ENCODE results near the gene CPA4.

DNA sequence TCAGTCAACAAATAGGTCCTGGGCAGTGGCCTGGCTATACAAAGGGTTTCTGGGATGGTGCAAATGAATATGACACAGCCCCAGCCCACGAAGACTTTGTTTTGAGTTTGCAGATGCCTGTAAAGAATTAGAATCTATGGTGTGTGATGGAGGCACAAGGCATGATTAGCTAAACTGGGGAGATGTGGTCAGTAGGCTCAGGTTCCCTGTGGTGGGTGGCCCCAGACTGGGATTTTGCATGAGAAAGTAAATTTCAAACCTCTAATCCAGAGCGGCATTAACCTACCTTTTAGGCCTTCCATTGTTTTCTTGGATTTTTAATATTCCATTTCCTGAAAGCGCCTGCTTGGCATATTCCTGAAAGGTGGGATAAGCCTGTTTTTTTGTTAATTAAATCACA, 45.3 kb downstream of the CPA4 start:
- TF ChIP-seq EZH2 (optimal IDR thresholded peaks at IDR 0.05; ENCODE audit: low read depth, low read length) (no peak), CTCF (IDR thresholded peaks at IDR 0.05; ENCODE audit: low read length) (no peak)

Data from MM.1S (cell line).